SK-N-SH (cell line): Measurements from ENCODE around the gene SLC1A2. TPM values are rescaled to one million over a fixed set of nuclear protein-coding genes. Genes with fewer than 3 reads are reported as not detected.

Experiments
- CTCF ChIA-PET: fragments of 300-600, 350-600 bp; formaldehyde crosslinking; extraction: SDS; loops from one replicate; lab custom pipeline; 2021; lab: Yijun Ruan, JAX
- POLR2A ChIA-PET: fragments of 350-600 bp; sonication (Branson Sonifier 250); formaldehyde crosslinking; extraction: SDS; loops from one replicate; lab custom pipeline; 2020; ENCODE audit warnings: antibody characterized with exemption, inconsistent platforms; lab: Yijun Ruan, JAX
- DNase-seq: peaks from one replicate; pipeline ENCODE4 v3.0.0; 2012
- H2AFZ ChIP-seq: fragments of 200-600 bp; sonication (generic); 2 replicates; pipeline ENCODE4 v1.8.1; 2016; ENCODE audit warnings: antibody characterized with exemption, mild to moderate bottlenecking, low read depth
- H3F3A ChIP-seq: fragments of 200-600 bp; sonication (generic); replicated peaks from 2 replicates; pipeline ENCODE3; 2016; ENCODE audit warnings: antibody characterized with exemption, mild to moderate bottlenecking; ENCODE audit not compliant: insufficient read depth
- H3K27ac ChIP-seq, 2 experiments: fragments of 200-500 bp in 1 of 2; fragments of 200-600 bp in 1 of 2; sonication (Bioruptor generic) in 1 of 2; sonication (generic), shearing (Covaris generic) in 1 of 2; 2 replicates each; pipeline versions ENCODE4 v1.5.1 to v1.6.1; 2014 to 2016; ENCODE audit warnings: low read depth in 2 of 2, inconsistent platforms in 1 of 2, low read length in 1 of 2, mild to moderate bottlenecking in 1 of 2, mixed read lengths in 1 of 2
- H3K27me3 ChIP-seq: fragments of 200-600 bp; sonication (generic), shearing (Covaris generic); 2 replicates; pipeline ENCODE4 v1.6.1; 2016; ENCODE audit warnings: mixed run types; ENCODE audit not compliant: insufficient read depth
- H3K36me3 ChIP-seq, 2 experiments: fragments of 200-500 bp in 1 of 2; fragments of 200-600 bp in 1 of 2; sonication (Bioruptor generic) in 1 of 2; sonication (generic) in 1 of 2; replicated peaks in 1 of 2; 2 replicates each; pipeline versions ENCODE3 to v1.5.1; 2014 to 2016; ENCODE audit warnings: low read length in 1 of 2, mild to moderate bottlenecking in 1 of 2; ENCODE audit not compliant: insufficient read depth in 2 of 2, control insufficient read depth in 1 of 2
- H3K4me1 ChIP-seq, 2 experiments: fragments of 200-500 bp in 1 of 2; fragments of 200-600 bp in 1 of 2; sonication (Bioruptor generic) in 1 of 2; sonication (generic), shearing (Covaris generic) in 1 of 2; 2 replicates each; pipeline versions ENCODE4 v1.5.1 to v1.6.1; 2014 to 2016; ENCODE audit warnings: low read depth in 1 of 2, low read length in 1 of 2, mixed run types in 1 of 2; ENCODE audit not compliant: insufficient read depth in 2 of 2, control insufficient read depth in 1 of 2
- H3K4me2 ChIP-seq: fragments of 200-600 bp; sonication (generic), shearing (Covaris generic); 2 replicates; pipeline ENCODE4 v1.6.1; 2017; ENCODE audit warnings: mixed run types
- H3K4me3 ChIP-seq, 2 experiments: fragments of 200-500 bp in 1 of 2; fragments of 200-600 bp in 1 of 2; sonication (Bioruptor generic) in 1 of 2; sonication (generic), shearing (Covaris generic) in 1 of 2; 2 replicates each; pipeline versions ENCODE4 v1.5.1 to v1.8.1; 2014 to 2016; ENCODE audit warnings: low read depth in 2 of 2, inconsistent platforms in 1 of 2, low read length in 1 of 2, mild to moderate bottlenecking in 1 of 2, mixed read lengths in 1 of 2, moderate library complexity in 1 of 2
- H3K79me2 ChIP-seq: fragments of 200-600 bp; sonication (generic); 2 replicates; pipeline ENCODE4 v1.8.1; 2017; ENCODE audit warnings: mild to moderate bottlenecking; ENCODE audit not compliant: insufficient read depth
- H3K9ac ChIP-seq: fragments of 200-600 bp; sonication (generic); 2 replicates; pipeline ENCODE4 v1.6.1; 2017; ENCODE audit warnings: mixed run types
- H3K9me2 ChIP-seq: fragments of 200-600 bp; sonication (generic); 2 replicates; pipeline ENCODE4 v1.6.1; 2017; ENCODE audit warnings: mixed run types
- H3K9me3 ChIP-seq: fragments of 200-600 bp; sonication (generic); 2 replicates; pipeline ENCODE4 v1.6.1; 2017; ENCODE audit warnings: mixed run types, mild to moderate bottlenecking, moderate library complexity
- H4K20me1 ChIP-seq: fragments of 200-600 bp; sonication (generic); 2 replicates; pipeline ENCODE4 v1.6.1; 2017; ENCODE audit warnings: mild to moderate bottlenecking, mixed run types; ENCODE audit not compliant: insufficient read depth
- CHD2 ChIP-seq: fragments of 150-350 bp; IDR thresholded peaks from 2 replicates; pipeline ENCODE4 v1.6.1; 2018; ENCODE audit warnings: low read length; ENCODE audit not compliant: partially characterized antibody
- EP300 ChIP-seq, 2 experiments: IDR thresholded peaks; 2 replicates each; pipeline versions ENCODE4 v1.4.0 to v1.6.1; 2012; ENCODE audit warnings: borderline replicate concordance in 1 of 2, low read depth in 1 of 2, low read length in 1 of 2
- EZH2phosphoT487 ChIP-seq: fragments of 200-600 bp; sonication (generic); IDR thresholded peaks from 2 replicates; pipeline ENCODE4 v1.6.1; 2017; ENCODE audit warnings: low read depth, mixed run types, mild to moderate bottlenecking, antibody characterized with exemption, moderate library complexity, borderline replicate concordance
- FOXJ3 ChIP-seq: sonication (generic); formaldehyde crosslinking; IDR thresholded peaks from 2 replicates; pipeline ENCODE4 v1.5.1; 2020; ENCODE audit warnings: mild to moderate bottlenecking, missing genetic modification reagents
- IRF3 ChIP-seq: fragments of 150-350 bp; IDR thresholded peaks from 2 replicates; pipeline ENCODE4 v1.6.1; 2016; ENCODE audit warnings: mild to moderate bottlenecking, low read depth, low read length
- JUND ChIP-seq: IDR thresholded peaks from 2 replicates; pipeline ENCODE4 v1.4.0; 2012
- MAX ChIP-seq: IDR thresholded peaks from 2 replicates; pipeline ENCODE4 v1.4.0; 2012; ENCODE audit warnings: low read depth
- MEF2A ChIP-seq: IDR thresholded peaks from 2 replicates; pipeline ENCODE4 v1.4.0; 2012; ENCODE audit warnings: low read depth, borderline replicate concordance
- MXI1 ChIP-seq: IDR thresholded peaks from 2 replicates; pipeline ENCODE4 v1.6.1; 2012; ENCODE audit warnings: mild to moderate bottlenecking, low read depth, low read length, improper control_type of control experiment
- NFIC ChIP-seq: IDR thresholded peaks from 2 replicates; pipeline ENCODE4 v1.4.0; 2012; ENCODE audit warnings: borderline replicate concordance
- NRF1 ChIP-seq: IDR thresholded peaks from 2 replicates; pipeline ENCODE4 v1.6.1; 2012; ENCODE audit warnings: low read depth, mild to moderate bottlenecking, low read length
- POLR2AphosphoS5 ChIP-seq: IDR thresholded peaks from 2 replicates; pipeline ENCODE4 v1.6.1; 2012; ENCODE audit warnings: low read depth, low read length
- RAD21 ChIP-seq: IDR thresholded peaks from 2 replicates; pipeline ENCODE4 v1.6.1; 2012; ENCODE audit warnings: mild to moderate bottlenecking, low read length
- RCOR1 ChIP-seq: fragments of 150-350 bp; IDR thresholded peaks from 2 replicates; pipeline ENCODE4 v1.6.1; 2017; ENCODE audit warnings: antibody characterized with exemption, low read length
- RFX5 ChIP-seq: IDR thresholded peaks from 2 replicates; pipeline ENCODE4 v1.6.1; 2012; ENCODE audit warnings: mild to moderate bottlenecking, improper control_type of control experiment, low read length
- RXRA ChIP-seq: IDR thresholded peaks from 2 replicates; pipeline ENCODE4 v1.4.0; 2012; ENCODE audit warnings: low read depth, mild to moderate bottlenecking, borderline replicate concordance
- TEAD4 ChIP-seq: IDR thresholded peaks from 2 replicates; pipeline ENCODE4 v1.4.0; 2012; ENCODE audit warnings: mild to moderate bottlenecking, borderline replicate concordance; ENCODE audit not compliant: insufficient read depth
- USF1 ChIP-seq: IDR thresholded peaks from 2 replicates; pipeline ENCODE4 v1.4.0; 2012; ENCODE audit warnings: low read depth, borderline replicate concordance
- USF2 ChIP-seq: fragments of 150-350 bp; IDR thresholded peaks from 2 replicates; pipeline ENCODE4 v1.6.1; 2017; ENCODE audit warnings: antibody characterized with exemption, low read length, low read depth, borderline replicate concordance
- YY1 ChIP-seq: IDR thresholded peaks from 2 replicates; pipeline ENCODE4 v1.4.0; 2012; ENCODE audit warnings: low read depth, mild to moderate bottlenecking
- ZBTB33 ChIP-seq: IDR thresholded peaks from 2 replicates; pipeline ENCODE4 v1.4.0; 2012; ENCODE audit warnings: low read depth, borderline replicate concordance
- WGBS: methylation state at CpG from one replicate; pipeline ENCODE4 v1.1.6; 2017; ENCODE audit warnings: low lambda C conversion rate; 5-methylcytosine and 5-hydroxymethylcytosine counted together
- polyA plus RNA-seq, 3 experiments: library from polyadenylated mRNA; depleted of rRNA; stranded (reverse); fragments of >200 nt; gene quantifications; 2 replicates each; pipeline ENCODE4 v1.2.3, GENCODE V29; 2012

The SLC1A2 gene
- polyA plus RNA-seq, 1 of the 3 experiments (the other 2 are of a cell fraction): under 0.01 TPM

GRCh38 chr11:35321111-35321510 is 98.2 kb downstream of the SLC1A2 start (continued):
- TF ChIP-seq TEAD4 (no peak), EP300 (IDR thresholded peaks at IDR 0.05; ENCODE audit: borderline replicate concordance in 1 of 2, low read depth in 1 of 2, low read length in 1 of 2) (no peak), FOXJ3 (CRISPR knock-in tag) (no peak), MAX (no peak), YY1 (no peak), RXRA (no peak), MEF2A (no peak), USF1 (no peak), POLR2AphosphoS5 (no peak)

GRCh38 chr11:35318977-35319925 is 100.1 kb downstream of the SLC1A2 start:
- WGBS: 75% methylated on average over 5 of the region's 5 CpGs
- no peak overlapping the region for H2AFZ ChIP-seq
- H4K20me1 ChIP-seq: no peaks in the 10 kb centered on the region
- H3K9me3 ChIP-seq: no peaks in the 10 kb centered on the region
- H3F3A ChIP-seq: peaks cover 4% of the 10 kb centered on the region
- no peak overlapping the region for H3K9ac ChIP-seq
- H3K9me2 ChIP-seq: no peaks in the 10 kb centered on the region
- CTCF ChIA-PET: interaction anchor here (0.9 to 1.3 kb wide), 2 partner anchors 372 to 392 kb away, joined by 3 read pairs; no protein-coding TSS in a partner anchor
- H3K4me2 ChIP-seq: no peak overlapping the region
- no peak overlapping the region for H3K27ac ChIP-seq
- no peak overlapping the region for H3K4me3 ChIP-seq
- H3K4me1 ChIP-seq: peaks cover 2 to 10% of the 10 kb centered on the region in 2 experiments; a peak in 2 of 4 replicates
- no peak for DNase-seq
- no peaks in the 10 kb centered on the region for H3K79me2 ChIP-seq
- no peaks in the 10 kb centered on the region for H3K36me3 ChIP-seq
- no peaks in the 10 kb centered on the region for H3K27me3 ChIP-seq
- POLR2A ChIA-PET: no interaction called here
- no peak for TF ChIP-seq POLR2AphosphoS5
- no peak for TF ChIP-seq NRF1
- TF ChIP-seq RAD21: no peak
- TF ChIP-seq MAX: no peak
- no peak for TF ChIP-seq RFX5
- no peak for TF ChIP-seq ZBTB33
- no peak for TF ChIP-seq NFIC
- no peak for TF ChIP-seq USF1
- no peak for TF ChIP-seq JUND
- TF ChIP-seq EZH2phosphoT487: no peak
- no peak for TF ChIP-seq IRF3
- no peak for TF ChIP-seq RCOR1
- no peak for TF ChIP-seq MEF2A
- no peak for TF ChIP-seq CHD2
- TF ChIP-seq MXI1: no peak
- TF ChIP-seq USF2: no peak
